Glutamatergic neuron (in vitro differentiated cells): Measurements from ENCODE around the gene ABR. TPM values are rescaled to one million over a fixed set of nuclear protein-coding genes. Genes with fewer than 3 reads are reported as not detected.

ENCODE experiments used
- DNase-seq: peaks from one replicate; pipeline ENCODE4 v3.0.0; 2022
- H3K27ac Mint-ChIP-seq: one replicate; pipeline ENCODE4 v1.8.0; 2020; ENCODE audit warnings: mild to moderate bottlenecking, mixed read lengths, inconsistent platforms; ENCODE audit not compliant: unreplicated experiment
- H3K27me3 Mint-ChIP-seq: one replicate; pipeline ENCODE4 v1.8.0; 2020; ENCODE audit warnings: mild to moderate bottlenecking, moderate library complexity, mixed read lengths, inconsistent platforms; ENCODE audit not compliant: unreplicated experiment
- H3K36me3 Mint-ChIP-seq: one replicate; pipeline ENCODE4 v1.8.0; 2020; ENCODE audit warnings: mild to moderate bottlenecking, mixed read lengths, inconsistent platforms; ENCODE audit not compliant: unreplicated experiment
- H3K4me1 Mint-ChIP-seq: one replicate; pipeline ENCODE4 v1.8.0; 2020; ENCODE audit warnings: mild to moderate bottlenecking, low read depth, mixed read lengths, inconsistent platforms; ENCODE audit not compliant: unreplicated experiment
- H3K4me3 Mint-ChIP-seq: one replicate; pipeline ENCODE4 v1.8.0; 2020; ENCODE audit warnings: mild to moderate bottlenecking, mixed read lengths, inconsistent platforms; ENCODE audit not compliant: unreplicated experiment
- H3K9me3 Mint-ChIP-seq: one replicate; pipeline ENCODE4 v1.8.0; 2020; ENCODE audit warnings: mild to moderate bottlenecking, moderate library complexity, mixed read lengths, inconsistent platforms; ENCODE audit not compliant: unreplicated experiment
- CTCF ChIP-seq: fragments of 200-600 bp; sonication (generic); IDR thresholded peaks from one replicate; pipeline ENCODE4 v1.5.0; 2021; ENCODE audit not compliant: partially characterized antibody, unreplicated experiment
- total RNA-seq: library from RNA; stranded (reverse); fragmentation: NEBNext Ultra II Directional; extraction: Animal tissue kit (Norgen Biotek cat#: 25700); gene quantifications from one replicate; pipeline ENCODE4 v1.2.1, GENCODE V29; 2021; ENCODE audit not compliant: unreplicated experiment

Gene ABR
- total RNA-seq, 1 donor from 2014 or later, result 219 TPM

- Mint-ChIP-seq H3K36me3 (no peaks in the 10 kb centered on the region), H3K4me1 (peaks cover 35% of the 10 kb centered on the region), H3K9me3 (peaks cover 18% of the 10 kb centered on the region), H3K4me3 (no peak overlapping the region), H3K27me3 (peaks cover 12% of the 10 kb centered on the region), H3K27ac (no peak overlapping the region)
- no peak for DNase-seq
- no peak for TF ChIP-seq CTCF
Observed at GRCh38 chr17:1003972-1004768, 175.6 kb downstream of the ABR start.

- Mint-ChIP-seq H3K9me3 (peaks cover 19% of the 10 kb centered on the region), H3K4me3 (no peak overlapping the region), H3K27me3 (peaks cover 9% of the 10 kb centered on the region), H3K4me1 (peaks cover 37% of the 10 kb centered on the region), H3K27ac (no peak overlapping the region), H3K36me3 (no peaks in the 10 kb centered on the region)
- DNase-seq, result no peak
- TF ChIP-seq CTCF, result no peak
Observed at GRCh38 chr17:1003633-1003971, 176.2 kb downstream of the ABR start.

GRCh38 chr17:1002771-1003555, 176.8 kb downstream of the ABR start:
- Mint-ChIP-seq H3K4me3 (no peak overlapping the region), H3K27me3 (peaks cover 9% of the 10 kb centered on the region), H3K4me1 (peaks cover 42% of the 10 kb centered on the region), H3K36me3 (no peaks in the 10 kb centered on the region), H3K9me3 (peaks cover 24% of the 10 kb centered on the region), H3K27ac (peak overlapping the region; percentile 94)
- TF ChIP-seq CTCF, result no peak
- DNase-seq, result no peak

- Mint-ChIP-seq H3K4me3 (peak overlapping the region; percentile 65), H3K36me3 (no peaks in the 10 kb centered on the region), H3K27me3 (peaks cover 9% of the 10 kb centered on the region), H3K9me3 (peaks cover 24% of the 10 kb centered on the region), H3K4me1 (peaks cover 45% of the 10 kb centered on the region), H3K27ac (peak overlapping the region; percentile 94)
- no peak for TF ChIP-seq CTCF
- no peak for DNase-seq
Observed at GRCh38 chr17:1002412-1002753, 177.4 kb downstream of the ABR start.
